ENCODE results near the gene ITM2C.

The ITM2C gene

DNA sequence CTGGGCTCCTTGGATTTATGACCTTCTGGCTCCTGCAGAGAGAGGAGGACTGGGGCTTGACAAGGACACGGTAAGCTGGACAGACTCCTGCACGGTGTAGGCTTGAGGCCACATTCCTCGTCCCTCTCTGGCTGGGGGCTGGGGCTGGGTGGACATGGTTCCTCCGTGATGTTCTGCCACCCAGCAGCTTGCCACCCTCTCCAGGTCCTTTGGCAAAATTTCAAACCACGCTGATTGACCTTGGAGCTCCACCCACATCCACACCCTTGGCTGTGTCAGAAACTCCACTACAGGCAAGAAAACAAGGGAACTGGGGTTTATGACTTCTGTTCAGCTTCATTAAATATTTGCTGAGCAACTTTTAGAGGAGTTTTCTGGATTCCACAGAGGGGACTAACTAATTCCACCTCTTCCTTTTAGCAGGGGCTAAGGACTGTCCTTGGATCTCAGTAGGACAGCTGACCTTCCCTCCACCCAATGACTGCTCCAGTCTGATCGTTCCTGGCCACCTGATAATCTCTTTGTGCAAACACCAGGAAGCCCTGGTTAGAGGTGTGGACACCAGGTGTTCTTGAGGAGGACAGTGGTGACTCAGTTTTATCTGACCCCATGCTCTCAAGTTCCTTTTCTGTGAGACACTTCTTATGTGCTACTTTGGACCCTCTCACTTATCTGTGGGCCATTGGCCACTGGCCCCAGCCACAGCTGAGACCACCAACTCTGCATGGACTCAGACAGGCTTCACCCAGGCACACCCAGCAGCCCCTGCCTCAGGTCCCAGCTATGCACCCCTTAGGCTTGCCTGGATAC, 31.0 kb downstream of the ITM2C start:
- no peak for DNase-seq

GRCh38 chr2:230896346-230897115, 31.8 kb downstream of the ITM2C start:
- DNase-seq = no peak

- DNase-seq = no peak
Observed at GRCh38 chr2:230898016-230898712, 33.4 kb downstream of the ITM2C start.

GRCh38 chr2:230898713-230899091, 34.0 kb downstream of the ITM2C start:
- DNase-seq = no peak

- no peak for DNase-seq
Observed at GRCh38 chr2:230899287-230899686, 34.5 kb downstream of the ITM2C start.

DNA sequence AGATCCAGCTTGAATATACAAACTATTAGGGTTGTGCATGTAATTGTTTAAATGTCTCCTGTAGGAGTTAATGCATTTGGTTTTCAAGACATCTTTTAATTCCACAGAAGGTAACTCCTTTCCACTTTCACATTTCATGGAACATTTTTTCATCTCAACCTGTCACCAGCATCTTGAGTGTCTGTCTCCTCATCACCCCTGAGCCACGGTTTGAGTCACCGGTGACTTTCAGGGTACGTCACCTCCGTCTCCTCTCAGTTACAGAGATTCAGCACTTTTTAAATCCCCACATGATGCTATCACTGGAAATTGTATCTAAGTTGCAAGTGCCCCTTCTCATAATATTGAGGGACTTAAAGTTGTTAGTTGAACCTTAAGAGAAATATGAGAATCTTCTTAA, 35.0 kb downstream of the ITM2C start:
- DNase-seq = no peak

DNA sequence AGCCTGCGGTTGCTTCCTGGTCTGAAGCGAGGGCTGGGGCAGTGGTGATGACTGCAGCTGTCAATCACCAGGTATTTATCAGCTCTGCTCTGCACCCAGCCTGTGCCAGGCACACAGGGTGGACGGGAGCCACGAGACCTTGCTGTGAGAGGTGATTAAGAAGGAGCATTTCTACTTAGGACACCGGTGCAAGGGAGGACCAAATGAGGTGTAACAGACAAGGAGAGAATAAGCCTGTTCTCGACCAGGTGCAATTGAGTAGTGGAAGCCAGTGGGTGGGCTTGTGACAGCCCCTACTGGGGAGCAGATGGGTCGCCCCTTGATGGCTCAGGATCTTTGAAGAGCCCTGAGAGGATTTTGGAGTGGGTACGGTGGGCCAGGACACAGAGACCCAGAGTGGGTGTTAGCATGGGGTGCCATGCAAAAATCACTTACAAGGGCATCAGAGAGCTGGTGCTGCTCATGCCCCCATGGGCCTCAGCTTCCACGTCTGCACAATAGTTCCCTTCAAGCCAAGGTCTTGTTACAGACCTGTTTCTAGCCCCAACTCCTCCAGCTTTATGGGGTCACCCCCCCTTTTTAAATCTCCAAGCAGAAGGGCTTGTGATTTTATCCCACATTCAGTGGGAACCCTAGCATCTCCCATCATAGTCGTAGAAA, 35.7 kb downstream of the ITM2C start:
- DNase-seq = no peak

- no peak for DNase-seq
Observed at GRCh38 chr2:230901006-230901405, 36.3 kb downstream of the ITM2C start.

DNA sequence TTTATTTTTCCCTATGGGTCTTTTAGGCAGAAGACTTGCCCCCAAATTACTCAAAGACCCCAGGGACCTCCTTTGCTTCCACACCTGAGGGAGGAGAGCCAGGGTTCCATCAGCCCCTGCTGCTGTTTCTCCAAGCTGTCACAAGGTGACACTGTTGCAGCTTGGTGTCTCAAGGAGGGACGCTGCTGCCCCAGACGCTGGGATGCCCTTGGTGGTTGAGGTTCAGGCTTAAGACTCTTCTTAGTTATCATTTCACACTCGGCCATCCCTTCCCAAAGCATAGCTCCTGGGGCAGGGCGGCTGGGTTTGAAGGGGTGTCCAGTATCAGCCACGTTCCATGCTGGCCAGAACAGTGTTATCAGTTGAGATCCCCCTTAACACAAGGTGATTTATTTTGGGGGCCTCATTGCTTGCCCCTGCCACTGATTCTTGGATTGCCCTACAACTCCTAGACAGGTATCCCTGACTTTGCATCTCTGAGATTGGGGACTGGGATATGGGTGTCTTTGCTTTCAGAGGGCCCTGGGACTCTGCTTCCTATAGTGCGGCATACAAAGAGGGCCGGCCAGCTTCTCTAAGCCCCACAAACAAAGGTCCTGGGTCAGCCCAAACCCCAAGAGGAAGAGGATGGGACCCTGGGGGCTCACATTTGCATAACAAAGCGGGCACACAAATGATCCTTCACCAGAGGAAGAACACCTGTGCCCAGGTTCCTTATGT, 37.6 kb downstream of the ITM2C start:
- peak; percentile 14 for DNase-seq

- no peak for DNase-seq
Observed at GRCh38 chr2:230903231-230904150, 38.7 kb downstream of the ITM2C start.

DNA sequence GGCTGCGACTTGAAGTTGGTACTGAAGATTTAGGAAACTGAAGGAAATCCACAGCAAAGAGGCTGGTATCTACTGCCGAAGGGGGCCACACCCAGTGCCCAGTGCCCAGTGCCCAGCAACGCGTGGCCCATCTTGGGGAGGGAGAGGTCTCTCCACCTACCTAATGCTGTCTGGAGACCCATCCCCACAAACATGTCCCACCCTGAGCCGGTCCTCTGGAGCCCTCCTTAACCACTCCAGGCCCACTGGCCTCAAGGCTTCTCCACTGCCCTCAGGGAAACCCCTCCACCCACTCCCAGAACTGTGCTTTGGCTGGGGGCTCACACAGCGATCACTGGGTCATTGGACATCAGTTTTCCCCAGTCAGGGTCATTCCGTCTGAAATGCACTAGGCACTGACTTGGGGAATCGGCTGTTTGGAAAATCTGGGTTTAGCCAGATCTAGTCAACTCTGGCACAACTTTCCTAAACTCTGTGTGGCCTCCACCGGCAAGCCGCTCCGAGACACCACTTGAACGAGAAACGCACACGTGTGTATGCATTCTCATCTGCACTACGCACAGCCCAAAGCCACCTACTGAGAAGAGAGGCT, 40.2 kb downstream of the ITM2C start:
- no peak for DNase-seq

- DNase-seq = no peak
Observed at GRCh38 chr2:230905448-230906421, 41.0 kb downstream of the ITM2C start.

GRCh38 chr2:230906471-230907230, 41.9 kb downstream of the ITM2C start:
- DNase-seq = no peak

- no peak for DNase-seq
Observed at GRCh38 chr2:230907361-230908091, 42.8 kb downstream of the ITM2C start.

DNA sequence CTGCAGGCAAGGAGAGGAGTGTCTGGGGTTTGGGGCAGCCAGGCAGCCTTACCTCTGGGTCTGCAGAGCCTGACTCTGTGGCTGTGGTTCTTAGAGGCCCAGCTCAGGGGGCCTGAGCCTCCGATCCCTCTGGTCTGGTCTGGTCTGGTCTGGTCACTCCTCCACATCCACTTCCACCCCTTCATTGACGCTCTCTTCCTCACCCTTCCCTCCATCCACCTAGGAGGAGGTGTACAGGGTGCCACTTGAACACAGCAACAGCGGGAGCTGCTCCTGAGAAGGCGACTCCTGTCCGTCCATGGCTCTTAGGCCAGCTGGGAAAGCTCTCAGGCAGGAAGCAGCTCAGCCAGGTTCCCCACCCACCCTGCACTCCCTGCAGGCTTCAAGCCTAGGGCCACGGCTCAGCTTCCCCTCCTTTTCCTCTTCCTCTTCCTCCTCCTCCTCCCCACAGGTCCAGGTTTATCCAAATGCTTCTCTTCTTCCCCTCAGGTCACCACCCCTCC, 43.4 kb downstream of the ITM2C start:
- no peak for DNase-seq

DNA sequence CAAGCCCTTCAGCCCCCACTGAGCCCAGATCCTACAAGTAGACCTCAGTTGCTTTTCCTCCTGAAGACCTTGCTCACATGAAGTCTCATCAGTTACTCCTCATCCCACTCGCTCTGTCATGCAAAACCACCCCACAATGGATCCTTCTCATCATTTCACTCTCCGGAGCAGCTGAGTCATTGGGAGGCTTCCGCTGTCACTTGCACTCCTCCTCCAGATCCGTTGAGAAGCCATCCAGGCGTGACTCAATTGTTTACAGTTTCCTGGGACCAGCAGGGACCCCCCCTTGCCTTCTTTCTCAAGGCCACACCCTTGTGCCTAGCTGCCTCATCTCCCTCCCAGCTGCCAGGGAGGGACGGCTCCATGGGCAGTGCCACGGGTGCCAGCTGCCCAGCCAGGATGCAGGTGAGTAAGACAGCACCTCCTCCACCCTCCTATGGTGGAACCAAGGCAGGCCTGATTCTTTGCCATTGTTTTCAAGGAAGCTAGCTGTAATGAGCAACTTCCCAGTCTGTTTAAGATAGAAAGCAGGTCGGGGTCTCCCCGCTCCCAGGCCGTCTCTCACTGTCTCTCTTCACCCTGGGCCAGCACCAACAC, 44.0 kb downstream of the ITM2C start:
- DNase-seq = peak; percentile 22

DNA sequence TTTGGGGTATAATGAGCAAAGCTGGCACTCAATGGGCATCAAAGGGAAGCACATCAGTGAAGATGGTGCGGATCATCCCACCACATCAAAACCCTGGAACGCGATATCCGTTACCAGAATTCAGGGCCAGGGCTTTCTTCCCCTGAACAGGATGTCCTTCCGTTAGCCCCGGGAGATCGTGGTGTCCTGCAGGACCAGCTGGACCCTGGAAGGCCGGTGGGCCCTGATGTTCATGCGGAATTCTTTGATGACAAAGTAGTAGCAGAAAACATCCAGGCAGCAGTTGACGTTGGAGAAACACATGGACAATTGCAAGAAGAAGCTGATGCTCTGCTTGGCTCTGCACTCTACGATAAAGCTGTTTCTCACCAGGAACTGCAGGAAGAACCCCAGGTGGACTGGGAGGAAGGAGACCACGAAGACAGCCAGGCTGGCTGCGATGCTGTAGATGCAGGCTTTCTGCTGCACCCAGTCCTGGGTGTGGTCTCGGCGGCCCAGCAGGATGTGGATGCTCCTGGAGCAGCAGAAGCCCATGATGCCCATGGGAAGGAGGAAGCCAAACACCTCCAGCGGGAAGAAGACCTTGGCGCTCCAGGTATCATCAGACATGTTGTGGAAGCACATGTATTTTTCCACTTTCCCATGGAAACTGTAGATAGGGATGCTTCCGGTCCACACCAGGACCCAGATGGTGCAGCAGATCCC, 45.3 kb downstream of the ITM2C start:
- no peak for DNase-seq

Measured in NCI-H2171 treated with DMSO at 0.1 percent for 48 hours (cell line).